Measurements from ENCODE around the gene SETBP1. TPM values are rescaled to one million over a fixed set of nuclear protein-coding genes. Genes with fewer than 3 reads are reported as not detected.

The SETBP1 gene
- total RNA-seq, 1 donor from 2014 or later = 29.4 TPM

DNA sequence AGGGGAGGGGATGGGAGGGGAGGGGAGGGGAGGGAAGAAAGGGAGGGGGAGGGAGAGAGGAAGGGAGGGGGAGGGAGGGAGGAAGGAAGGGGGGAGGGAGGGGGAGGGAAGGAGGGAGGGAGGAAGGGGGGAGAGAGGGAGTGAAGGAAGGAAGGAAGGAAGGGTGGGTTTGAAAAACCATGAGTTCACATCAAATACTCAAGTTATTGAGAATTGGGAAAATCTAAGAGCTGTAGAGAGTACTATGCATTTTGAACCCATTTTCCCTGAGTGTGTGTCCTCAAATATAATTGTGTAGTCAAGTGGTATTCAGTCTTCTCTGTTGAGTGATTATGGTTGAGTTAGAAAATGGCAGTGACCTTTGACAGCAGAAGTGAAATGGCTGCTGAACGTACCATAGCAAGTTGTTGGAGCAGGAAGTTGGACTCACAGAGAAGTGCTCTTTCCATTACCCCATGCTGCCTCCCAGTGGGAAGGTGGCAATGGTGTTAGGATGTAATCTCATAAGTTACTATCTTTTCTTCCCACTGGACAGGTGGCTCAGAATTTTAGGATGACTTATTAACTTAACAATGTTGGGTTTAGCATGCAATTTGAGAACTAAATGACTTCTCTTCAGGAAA is 214.6 kb downstream of the SETBP1 start:
- intact Hi-C loops (cut with micrococcal nuclease) = loop anchor here (1.0 kb wide), 2 partner anchors 216 to 316 kb away; no protein-coding TSS in a partner anchor

DNA sequence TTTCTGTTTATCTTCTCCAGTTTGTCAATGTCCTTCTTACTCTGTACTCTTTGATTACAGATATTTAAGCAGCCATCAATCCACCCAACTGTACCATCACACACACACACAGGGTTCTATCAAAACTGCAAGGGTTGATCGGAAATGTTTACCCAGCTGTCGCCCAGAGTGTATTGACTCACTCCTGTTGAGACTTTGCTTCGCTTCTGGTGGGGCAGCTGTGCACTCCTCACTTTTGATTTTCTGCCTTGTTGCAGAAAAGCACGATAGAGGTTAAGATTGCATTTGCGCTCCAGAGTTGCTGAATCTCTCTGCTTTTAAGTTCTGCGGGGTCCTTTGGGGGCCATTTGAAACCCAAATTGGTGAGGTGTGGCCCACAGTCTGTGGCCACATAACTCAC is 216.2 kb downstream of the SETBP1 start:
- intact Hi-C loops (cut with micrococcal nuclease) = no loop called here

GRCh38 chr18:44897411-44897810 is 216.7 kb downstream of the SETBP1 start:
- intact Hi-C loops (cut with micrococcal nuclease) = no loop called here

- intact Hi-C loops (cut with micrococcal nuclease) = no loop called here
Observed at GRCh38 chr18:44897816-44898215, 217.1 kb downstream of the SETBP1 start.

DNA sequence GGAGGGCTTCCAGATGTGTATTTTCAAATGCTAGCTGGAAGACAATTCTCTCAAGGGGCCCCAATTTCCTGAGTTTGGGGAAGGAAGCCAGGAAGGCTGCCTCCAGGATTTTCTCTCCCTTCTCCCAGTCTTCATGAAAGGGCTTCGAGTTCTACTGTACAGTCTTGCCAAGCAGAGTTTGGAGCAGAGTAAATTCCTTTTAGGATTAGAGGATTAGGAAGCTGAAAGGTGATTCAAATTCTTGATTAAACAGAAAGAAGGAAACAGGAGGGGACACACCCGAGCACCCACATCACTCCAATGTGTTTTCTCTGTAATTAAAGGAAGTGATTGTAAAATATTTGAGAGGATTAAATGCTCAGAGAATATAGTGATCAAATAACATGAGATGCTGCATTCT is 217.8 kb downstream of the SETBP1 start:
- intact Hi-C loops (cut with micrococcal nuclease) = no loop called here

GRCh38 chr18:44899832-44900231 is 219.1 kb downstream of the SETBP1 start:
- intact Hi-C loops (cut with micrococcal nuclease) = loop anchor here (5.0 to 10.0 kb wide), 2 partner anchors 37 to 315 kb away; no protein-coding TSS in a partner anchor

- intact Hi-C loops (cut with micrococcal nuclease) = loop anchor here (5.0 to 10.0 kb wide), 2 partner anchors 37 to 314 kb away; no protein-coding TSS in a partner anchor
Observed at GRCh38 chr18:44900627-44901026, 219.9 kb downstream of the SETBP1 start.

DNA sequence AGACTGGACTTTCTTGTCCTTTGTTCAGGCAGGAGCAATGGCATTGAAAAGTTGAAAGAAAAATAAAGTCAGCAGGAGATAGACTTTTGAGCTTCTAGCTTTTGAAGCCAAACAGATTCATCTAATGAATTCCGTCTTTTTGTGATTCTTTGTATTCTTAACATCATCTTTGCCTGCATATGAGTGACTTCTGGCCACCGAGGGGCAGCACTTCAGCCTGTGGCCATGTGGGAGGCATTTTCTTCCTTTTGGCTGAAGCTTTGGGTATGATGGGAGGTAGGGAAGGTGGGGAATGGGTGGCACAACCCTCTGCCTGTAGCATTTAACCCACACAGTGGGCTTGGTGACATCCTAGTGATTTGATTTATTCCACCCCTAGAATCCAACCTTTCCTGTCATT is 220.6 kb downstream of the SETBP1 start:
- intact Hi-C loops (cut with micrococcal nuclease) = loop anchor here (5.0 to 10.0 kb wide), 2 partner anchors 36 to 314 kb away; no protein-coding TSS in a partner anchor

DNA sequence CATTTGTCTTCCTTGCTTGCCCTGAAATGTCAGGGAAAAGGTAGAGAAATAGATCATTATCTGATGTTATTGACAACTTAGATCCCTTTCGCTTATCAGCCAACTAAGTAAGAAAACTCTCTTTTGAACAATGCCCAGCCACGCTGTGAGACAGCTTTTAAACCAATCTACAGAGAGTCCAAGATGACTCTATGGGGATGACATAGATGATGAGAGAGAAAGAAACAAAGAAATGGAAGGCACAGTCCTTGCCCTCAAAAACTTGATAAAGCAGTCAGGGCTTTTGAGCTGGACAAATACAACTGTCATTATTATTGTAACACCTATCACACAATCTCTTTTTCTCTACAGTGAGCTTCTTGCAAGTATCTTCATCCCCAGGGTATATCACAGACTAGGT is 222.6 kb downstream of the SETBP1 start:
- intact Hi-C loops (cut with micrococcal nuclease) = loop anchor here (5.0 to 10.0 kb wide), 2 partner anchors 34 to 311 kb away; no protein-coding TSS in a partner anchor

- intact Hi-C loops (cut with micrococcal nuclease) = loop anchor here (5.0 to 10.0 kb wide), 2 partner anchors 33 to 310 kb away; no protein-coding TSS in a partner anchor
Observed at GRCh38 chr18:44904768-44905167, 224.1 kb downstream of the SETBP1 start.

DNA sequence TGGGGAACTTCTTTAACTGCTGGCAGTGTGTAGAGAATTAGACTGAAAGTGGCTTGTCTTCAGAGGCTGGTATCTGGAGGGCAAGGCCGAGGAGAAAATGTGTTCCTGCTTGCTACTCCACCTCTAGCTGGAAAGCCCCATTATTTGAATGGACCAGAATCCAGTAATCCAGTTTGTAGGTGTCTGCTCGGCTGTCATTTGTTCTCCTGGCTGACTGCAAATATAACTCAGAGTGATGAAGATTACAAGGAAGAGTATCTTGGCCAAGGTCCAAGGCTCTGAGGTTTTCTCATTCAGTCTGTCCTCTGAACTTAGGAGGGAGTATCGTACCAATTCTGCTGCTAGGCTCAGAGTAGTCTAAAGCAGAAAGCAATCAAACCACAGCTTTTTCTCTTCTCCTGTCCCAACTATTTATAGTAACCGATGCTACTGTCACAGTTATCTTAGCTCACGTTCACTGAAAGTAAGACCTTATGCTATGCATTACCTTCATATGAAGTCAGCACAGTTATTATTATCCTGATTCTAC is 228.6 kb downstream of the SETBP1 start:
- intact Hi-C loops (cut with micrococcal nuclease) = loop anchor here (10.0 kb wide), 1 partner anchor 306 kb away; no protein-coding TSS in a partner anchor

DNA sequence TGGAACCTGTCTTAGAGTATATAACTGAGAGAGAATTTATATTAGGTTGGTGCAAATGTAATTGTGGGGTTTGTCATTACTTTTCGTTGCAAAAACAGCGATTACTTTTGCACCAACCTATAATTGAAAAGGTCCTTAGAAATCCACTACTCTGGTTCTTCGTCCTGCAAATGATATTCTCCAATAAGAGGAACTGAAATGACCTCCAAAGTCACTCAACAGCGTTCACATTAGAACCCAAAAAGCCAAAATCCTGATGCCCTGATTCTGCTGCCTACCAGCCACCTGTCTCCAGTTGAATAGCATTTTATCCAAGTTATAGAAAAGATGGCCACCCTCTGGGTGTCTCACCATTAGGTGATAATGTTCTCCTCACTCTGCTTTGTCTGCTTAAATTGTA is 230.6 kb downstream of the SETBP1 start:
- intact Hi-C loops (cut with micrococcal nuclease) = no loop called here

GRCh38 chr18:44911773-44912172 is 231.1 kb downstream of the SETBP1 start:
- intact Hi-C loops (cut with micrococcal nuclease) = no loop called here

GRCh38 chr18:44912740-44913478 is 232.2 kb downstream of the SETBP1 start:
- intact Hi-C loops (cut with micrococcal nuclease) = no loop called here

DNA sequence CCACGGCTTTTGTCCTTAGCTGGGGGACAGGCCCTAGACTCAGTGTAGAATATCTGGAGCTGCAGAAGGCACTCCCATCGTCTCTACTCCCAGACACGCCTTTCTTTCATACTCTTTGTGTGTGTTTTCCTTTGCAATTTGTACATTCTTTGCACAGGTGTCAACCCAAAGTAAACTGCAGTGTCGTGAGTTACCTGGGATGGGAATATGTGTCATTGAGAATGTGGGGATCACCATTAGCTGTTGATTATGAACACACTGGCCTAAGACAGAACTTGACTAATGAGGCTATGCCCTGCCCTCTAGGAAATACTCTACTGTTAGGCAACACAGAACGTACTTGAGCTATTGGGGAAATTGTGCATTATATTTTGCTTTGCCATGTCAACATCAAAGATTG is 233.3 kb downstream of the SETBP1 start:
- intact Hi-C loops (cut with micrococcal nuclease) = no loop called here

GRCh38 chr18:44915213-44915612 is 234.5 kb downstream of the SETBP1 start:
- intact Hi-C loops (cut with micrococcal nuclease) = no loop called here

DNA sequence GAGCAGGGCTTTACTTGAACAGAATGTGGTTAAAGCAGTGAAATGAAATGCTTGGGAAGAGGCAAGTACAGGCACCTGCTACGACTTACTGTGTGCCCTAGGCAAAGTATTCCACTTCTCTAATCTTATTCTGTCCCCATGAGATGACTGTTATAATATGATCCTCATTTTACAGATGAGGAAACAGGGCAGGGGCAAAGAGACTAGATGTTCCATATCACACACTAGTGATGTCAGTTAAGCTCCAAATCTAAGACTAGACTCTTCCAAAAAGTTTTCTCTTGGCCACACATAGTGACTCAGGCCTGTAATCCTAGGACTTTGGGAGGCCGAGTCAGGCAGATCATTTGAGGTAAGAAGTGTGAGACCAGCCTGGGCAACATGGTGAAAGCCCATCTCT is 235.0 kb downstream of the SETBP1 start:
- intact Hi-C loops (cut with micrococcal nuclease) = no loop called here

GRCh38 chr18:44916429-44917207 is 235.9 kb downstream of the SETBP1 start:
- intact Hi-C loops (cut with micrococcal nuclease) = no loop called here

DNA sequence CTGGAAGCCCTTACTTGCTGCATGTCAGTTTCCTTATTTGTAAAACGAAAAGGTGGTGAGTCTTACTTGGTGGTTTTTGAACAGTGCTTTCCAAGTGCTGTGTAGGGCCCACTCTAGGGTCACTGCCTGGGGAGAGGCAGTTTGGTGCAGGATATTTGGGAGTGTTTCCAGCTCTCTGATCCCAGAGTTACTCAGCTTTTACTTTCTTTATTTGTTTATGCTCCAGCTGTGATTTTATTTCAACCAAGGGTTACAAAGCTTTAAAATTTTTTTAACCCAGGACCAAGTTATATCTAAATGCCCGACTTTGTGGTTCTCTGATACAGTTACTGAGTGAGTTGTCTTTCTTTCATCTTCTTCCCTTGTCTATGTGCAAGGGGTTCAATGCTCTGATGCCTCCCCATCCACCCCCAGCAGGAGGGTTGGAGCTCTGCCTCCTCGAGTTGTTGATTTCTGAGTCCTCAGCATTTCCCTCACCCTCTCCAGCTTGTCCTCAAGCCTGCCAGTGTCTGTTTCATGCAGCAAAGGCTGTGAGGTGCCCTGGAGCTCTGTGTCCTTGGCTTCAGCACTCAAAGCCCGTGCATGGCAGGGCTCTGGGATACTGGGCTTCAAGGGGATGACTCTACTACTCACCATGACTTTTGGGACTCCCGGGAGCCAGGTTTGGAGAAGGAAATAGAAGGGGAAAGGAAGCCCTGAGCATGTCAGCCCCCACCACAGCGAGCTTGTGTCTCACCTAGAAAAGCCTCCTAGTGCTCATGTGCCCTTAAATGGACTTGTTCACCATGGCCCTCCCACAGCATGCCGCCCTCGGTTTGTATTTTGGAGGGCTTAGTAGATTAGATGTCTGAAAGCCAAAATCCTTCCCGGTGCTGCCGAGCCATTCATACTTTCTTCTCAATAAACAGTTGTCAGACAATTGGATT is 236.8 kb downstream of the SETBP1 start:
- intact Hi-C loops (cut with micrococcal nuclease) = no loop called here

DNA sequence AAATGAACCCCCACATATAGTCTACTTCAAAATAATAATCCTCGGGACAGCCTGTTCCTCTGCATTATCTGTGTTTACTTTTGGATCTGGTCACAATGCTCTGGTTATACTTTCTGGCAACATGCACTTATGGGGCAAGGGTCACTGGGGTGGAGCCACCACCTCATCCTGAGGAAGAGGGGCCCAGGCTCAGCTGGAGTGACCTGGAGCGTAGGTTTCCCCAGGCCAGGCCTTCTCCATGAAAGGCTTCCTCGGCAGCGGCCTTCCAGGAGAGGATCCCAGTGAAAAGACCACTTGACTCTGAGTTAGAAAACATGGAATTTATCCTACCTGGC is 237.4 kb downstream of the SETBP1 start:
- intact Hi-C loops (cut with micrococcal nuclease) = no loop called here

Measured in T-helper 1 cell treated with Interleukin-12 subunit alpha and Interleukin-12 subunit beta and Interleukin-4 antibody, amounts not matched to agents 30 ng/mL and 1 ng/mL, for 36 hours (primary cell).